Muscle layer of duodenum (tissue), 2 donors: ENCODE results near the gene NCK1.

Experiments
- H3K27ac ChIP-seq: one replicate; pipeline ENCODE4 v1.7.0; 2013; ENCODE audit warnings: mild to moderate bottlenecking, low read length
- H3K27me3 ChIP-seq: one replicate; pipeline ENCODE4 v1.7.0; 2013; ENCODE audit warnings: low read depth, mild to moderate bottlenecking, control low read depth, low read length
- H3K36me3 ChIP-seq, 2 donors: one replicate each; pipeline ENCODE4 v1.7.0; 2013; ENCODE audit warnings: low read length in 2 of 2, control low read depth in 1 of 2, mild to moderate bottlenecking in 1 of 2; ENCODE audit not compliant: insufficient read depth in 2 of 2, control insufficient read depth in 1 of 2
- H3K4me1 ChIP-seq, 2 donors: one replicate each; pipeline ENCODE4 v1.7.0; 2013; ENCODE audit warnings: low read length in 2 of 2, mild to moderate bottlenecking in 2 of 2, control low read depth in 1 of 2, moderate library complexity in 1 of 2; ENCODE audit not compliant: insufficient read depth in 2 of 2, control insufficient read depth in 1 of 2
- H3K4me3 ChIP-seq, 2 donors: one replicate each; pipeline ENCODE4 v1.7.0; 2013; ENCODE audit warnings: low read length in 2 of 2, low read depth in 1 of 2, mild to moderate bottlenecking in 1 of 2
- H3K9me3 ChIP-seq, 2 donors: one replicate each; pipeline ENCODE4 v1.7.0; 2013; ENCODE audit warnings: low read length in 2 of 2, control low read depth in 1 of 2, mild to moderate bottlenecking in 1 of 2; ENCODE audit not compliant: control insufficient read depth in 1 of 2
- donor health status: healthy.

Gene NCK1

GRCh38 chr3:136949708-136950107, 87.7 kb downstream of the NCK1 start:
- H3K4me1 ChIP-seq, result no peaks in the 10 kb centered on the region
- H3K27me3 ChIP-seq, result no peaks in the 10 kb centered on the region
- H3K9me3 ChIP-seq, result no peaks in the 10 kb centered on the region
- no peak overlapping the region for H3K27ac ChIP-seq
- peaks cover 9 to 10% of the 10 kb centered on the region in 2 donors for H3K36me3 ChIP-seq
- H3K4me3 ChIP-seq, result no peak overlapping the region

GRCh38 chr3:136950623-136951022, 88.6 kb downstream of the NCK1 start:
- Histone ChIP-seq H3K27ac (no peak overlapping the region), H3K36me3 (peaks cover 7 to 9% of the 10 kb centered on the region in 2 donors), H3K4me3 (no peak overlapping the region), H3K27me3 (no peaks in the 10 kb centered on the region), H3K4me1 (peaks cover 3 to 4% of the 10 kb centered on the region in 2 donors), H3K9me3 (no peaks in the 10 kb centered on the region)

GRCh38 chr3:136952292-136952691, 90.3 kb downstream of the NCK1 start:
- H3K27ac ChIP-seq, result no peak overlapping the region
- peaks cover 3 to 4% of the 10 kb centered on the region in 2 donors for H3K4me1 ChIP-seq
- no peaks in the 10 kb centered on the region for H3K27me3 ChIP-seq
- H3K9me3 ChIP-seq, result no peaks in the 10 kb centered on the region
- H3K4me3 ChIP-seq, result no peak overlapping the region
- no peaks in the 10 kb centered on the region for H3K36me3 ChIP-seq

- Histone ChIP-seq H3K27ac (no peak overlapping the region), H3K36me3 (no peaks in the 10 kb centered on the region), H3K27me3 (no peaks in the 10 kb centered on the region), H3K9me3 (no peaks in the 10 kb centered on the region), H3K4me3 (no peak overlapping the region), H3K4me1 (peaks cover 3 to 4% of the 10 kb centered on the region in 2 donors)
Observed at GRCh38 chr3:136954251-136954650, 92.2 kb downstream of the NCK1 start.

GRCh38 chr3:136954980-136955780, 93.2 kb downstream of the NCK1 start:
- H3K9me3 ChIP-seq, result no peaks in the 10 kb centered on the region
- no peaks in the 10 kb centered on the region for H3K36me3 ChIP-seq
- H3K27ac ChIP-seq, result no peak overlapping the region
- H3K4me3 ChIP-seq, result peak overlapping the region in 1 of 2 donors; percentile 22
- H3K27me3 ChIP-seq, result no peaks in the 10 kb centered on the region
- peaks cover 3 to 4% of the 10 kb centered on the region in 2 donors for H3K4me1 ChIP-seq

- H3K9me3 ChIP-seq, result no peaks in the 10 kb centered on the region
- H3K4me3 ChIP-seq, result no peak overlapping the region
- no peaks in the 10 kb centered on the region for H3K27me3 ChIP-seq
- peaks cover 3 to 4% of the 10 kb centered on the region in 2 donors for H3K4me1 ChIP-seq
- no peak overlapping the region for H3K27ac ChIP-seq
- H3K36me3 ChIP-seq, result no peaks in the 10 kb centered on the region
Observed at GRCh38 chr3:136955813-136956212, 93.8 kb downstream of the NCK1 start.

GRCh38 chr3:136956971-136957370, 95.0 kb downstream of the NCK1 start:
- Histone ChIP-seq H3K4me1 (peaks cover 3 to 4% of the 10 kb centered on the region in 2 donors), H3K27me3 (no peaks in the 10 kb centered on the region), H3K36me3 (no peaks in the 10 kb centered on the region), H3K4me3 (no peak overlapping the region), H3K9me3 (no peaks in the 10 kb centered on the region), H3K27ac (no peak overlapping the region)

- no peak within 1 kb of the TSS for H3K27ac ChIP-seq
- peaks cover 3 to 4% of the 10 kb centered on the region in 2 donors for H3K4me1 ChIP-seq
- H3K9me3 ChIP-seq, result no peaks in the 10 kb centered on the region
- no peaks in the 10 kb centered on the region for H3K36me3 ChIP-seq
- no peaks in the 10 kb centered on the region for H3K27me3 ChIP-seq
- H3K4me3 ChIP-seq, result no peak within 1 kb of the TSS
Observed at GRCh38 chr3:136957751-136958288, 95.8 kb downstream of the NCK1 start, which contains the start of gene IL20RB. Gene IL20RB (plus strand): TSS chr3:136957983. CDS start chr3:136958114, 131 bp downstream.

GRCh38 chr3:136958939-136959338, 96.9 kb downstream of the NCK1 start:
- Histone ChIP-seq H3K4me1 (peaks cover 3 to 4% of the 10 kb centered on the region in 2 donors), H3K4me3 (no peak overlapping the region), H3K9me3 (no peaks in the 10 kb centered on the region), H3K27me3 (no peaks in the 10 kb centered on the region), H3K27ac (no peak overlapping the region), H3K36me3 (no peaks in the 10 kb centered on the region)

- Histone ChIP-seq H3K36me3 (no peaks in the 10 kb centered on the region), H3K27me3 (no peaks in the 10 kb centered on the region), H3K27ac (no peak overlapping the region), H3K9me3 (no peaks in the 10 kb centered on the region), H3K4me3 (no peak overlapping the region), H3K4me1 (peaks cover 3 to 4% of the 10 kb centered on the region in 2 donors)
Observed at GRCh38 chr3:136959599-136959998, 97.6 kb downstream of the NCK1 start.

- H3K27me3 ChIP-seq, result no peaks in the 10 kb centered on the region
- no peaks in the 10 kb centered on the region for H3K9me3 ChIP-seq
- no peaks in the 10 kb centered on the region for H3K4me1 ChIP-seq
- no peaks in the 10 kb centered on the region for H3K36me3 ChIP-seq
- no peak overlapping the region for H3K27ac ChIP-seq
- no peak overlapping the region for H3K4me3 ChIP-seq
Observed at GRCh38 chr3:136960838-136961836, 99.1 kb downstream of the NCK1 start.
